GM12878 (cell line): ENCODE measurements around the gene KCNN3. TPM values are rescaled to one million over a fixed set of nuclear protein-coding genes. Genes with fewer than 3 reads are reported as not detected.

ENCODE experiments used
- BHLHE40 ChIP-seq, 2 experiments: fragments of 450-650 bp in 1 of 2; IDR thresholded peaks; 2 replicates each; pipeline ENCODE4 v1.6.1; 2011 to 2017; ENCODE audit warnings: low read depth in 2 of 2, borderline replicate concordance in 1 of 2, improper control_type of control experiment in 1 of 2, low read length in 1 of 2, mild to moderate bottlenecking in 1 of 2
- CBX5 ChIP-seq: sonication (generic); IDR thresholded peaks from 2 replicates; pipeline ENCODE4 v1.6.1; 2016; ENCODE audit warnings: low read depth, moderate library complexity, mild to moderate bottlenecking, inconsistent platforms
- CHD4 ChIP-seq: fragments of 200-600 bp; sonication (generic); IDR thresholded peaks from 2 replicates; pipeline ENCODE4 v1.6.1; 2016; ENCODE audit warnings: mild to moderate bottlenecking
- HDGF ChIP-seq: fragments of 450-650 bp; IDR thresholded peaks from 2 replicates; pipeline ENCODE4 v1.6.1; 2016; ENCODE audit warnings: antibody characterized with exemption
- IKZF1 ChIP-seq: fragments of 450-650 bp; conservative IDR thresholded peaks from 2 replicates; pipeline ENCODE4 v1.6.1; 2017; ENCODE audit warnings: antibody characterized with exemption, mild to moderate bottlenecking
- IKZF2 ChIP-seq, 2 experiments: fragments of 450-650 bp; IDR thresholded peaks; 2 replicates each; pipeline ENCODE4 v1.6.1; 2017; ENCODE audit warnings: mild to moderate bottlenecking in 2 of 2, moderate library complexity in 2 of 2
- KDM1A ChIP-seq: fragments of 200-600 bp; sonication (generic); IDR thresholded peaks from 2 replicates; pipeline ENCODE4 v1.6.1; 2016; ENCODE audit warnings: borderline replicate concordance
- NFXL1 ChIP-seq: fragments of 450-650 bp; IDR thresholded peaks from 2 replicates; pipeline ENCODE4 v1.6.1; 2017; ENCODE audit warnings: antibody characterized with exemption, mild to moderate bottlenecking, borderline replicate concordance
- NR2C2 ChIP-seq: IDR thresholded peaks from 2 replicates; pipeline ENCODE4 v1.6.1; 2011; ENCODE audit warnings: borderline replicate concordance, low read depth; ENCODE audit not compliant: control insufficient read depth, insufficient read length
- NRF1 ChIP-seq: conservative IDR thresholded peaks from 2 replicates; pipeline ENCODE4 v1.6.1; 2011; ENCODE audit warnings: mild to moderate bottlenecking, low read depth, low read length, improper control_type of control experiment
- PAX5 ChIP-seq: IDR thresholded peaks from 2 replicates; pipeline ENCODE4 v1.6.1; 2011; ENCODE audit warnings: low read depth, low read length, borderline replicate concordance
- PML ChIP-seq: IDR thresholded peaks from 2 replicates; pipeline ENCODE4 v1.6.1; 2012; ENCODE audit warnings: low read length, inconsistent platforms
- SPI1 ChIP-seq: IDR thresholded peaks from 2 replicates; pipeline ENCODE4 v1.6.1; 2011; ENCODE audit warnings: low read depth, mild to moderate bottlenecking, low read length, moderate library complexity, borderline replicate concordance; ENCODE audit not compliant: insufficient read depth
- TAF1 ChIP-seq: IDR thresholded peaks from 2 replicates; pipeline ENCODE4 v1.6.1; 2011; ENCODE audit warnings: mild to moderate bottlenecking, low read depth, low read length, borderline replicate concordance
- TCF12 ChIP-seq: IDR thresholded peaks from 2 replicates; pipeline ENCODE4 v1.6.1; 2011; ENCODE audit warnings: low read depth, mild to moderate bottlenecking, low read length
- WRNIP1 ChIP-seq: IDR thresholded peaks from 2 replicates; pipeline ENCODE4 v1.6.1; 2011; ENCODE audit warnings: low read depth, low read length, improper control_type of control experiment, borderline replicate concordance
- ZNF207 ChIP-seq: fragments of 450-650 bp; IDR thresholded peaks from 2 replicates; pipeline ENCODE4 v1.6.1; 2014; ENCODE audit warnings: antibody characterized with exemption, mild to moderate bottlenecking, borderline replicate concordance
- ZZZ3 ChIP-seq: IDR thresholded peaks from 2 replicates; pipeline ENCODE4 v1.6.1; 2011; ENCODE audit warnings: low read depth; ENCODE audit not compliant: control insufficient read depth, insufficient read length
- polyA plus RNA-seq, 11 experiments: library from polyadenylated mRNA; depleted of rRNA in 4 of 11; unstranded in 6 of 11; stranded (reverse) in 5 of 11; fragments of >200 nt; fragmentation: Nextera tagmentation in 4 of 11; fragmentation: Illumina TruSeq in 1 of 11; extraction: Ambion mirVana in 4 of 11; extraction: Trizol in 1 of 11; gene quantifications; 1 replicate in 1 of 11; 2 replicates in 10 of 11; pipeline versions ENCODE4 v1.2.1 to v1.2.3, GENCODE V29; 2011 to 2016; ENCODE audit warnings: inconsistent platforms in 2 of 11, missing spikeins in 2 of 11, low read depth in 1 of 11
- total RNA-seq, 4 experiments: library from RNA; depleted of rRNA in 3 of 4; stranded (reverse); fragments of >200 nt in 3 of 4; fragmentation: Illumina TruSeq in 1 of 4; extraction: Trizol in 1 of 4; gene quantifications; 2 replicates each; pipeline versions ENCODE4 v1.2.1 to v1.2.3, GENCODE V29; 2013 to 2021
- TF ChIP-seq, protein P1 (sequence below): fragments of 450-650 bp; formaldehyde crosslinking; IDR thresholded peaks from 2 replicates; pipeline ENCODE4 v1.4.0; 2020; ENCODE audit warnings: mild to moderate bottlenecking, moderate library complexity
- TF ChIP-seq, protein P2 (sequence below): fragments of 450-650 bp; IDR thresholded peaks from 2 replicates; pipeline ENCODE4 v1.6.1; 2017; ENCODE audit warnings: mild to moderate bottlenecking, moderate library complexity
- TF ChIP-seq, protein P3 (sequence below): fragments of 450-650 bp; IDR thresholded peaks from 2 replicates; pipeline ENCODE4 v1.6.1; 2016; ENCODE audit warnings: mild to moderate bottlenecking

KCNN3 gene
- total and polyA plus RNA-seq, 10 of the 15 experiments (the other 5 are each of a cell fraction or from before 2014, with no cell fraction given), result 3.5 to 26.4 (median 14.9) TPM

DNA sequence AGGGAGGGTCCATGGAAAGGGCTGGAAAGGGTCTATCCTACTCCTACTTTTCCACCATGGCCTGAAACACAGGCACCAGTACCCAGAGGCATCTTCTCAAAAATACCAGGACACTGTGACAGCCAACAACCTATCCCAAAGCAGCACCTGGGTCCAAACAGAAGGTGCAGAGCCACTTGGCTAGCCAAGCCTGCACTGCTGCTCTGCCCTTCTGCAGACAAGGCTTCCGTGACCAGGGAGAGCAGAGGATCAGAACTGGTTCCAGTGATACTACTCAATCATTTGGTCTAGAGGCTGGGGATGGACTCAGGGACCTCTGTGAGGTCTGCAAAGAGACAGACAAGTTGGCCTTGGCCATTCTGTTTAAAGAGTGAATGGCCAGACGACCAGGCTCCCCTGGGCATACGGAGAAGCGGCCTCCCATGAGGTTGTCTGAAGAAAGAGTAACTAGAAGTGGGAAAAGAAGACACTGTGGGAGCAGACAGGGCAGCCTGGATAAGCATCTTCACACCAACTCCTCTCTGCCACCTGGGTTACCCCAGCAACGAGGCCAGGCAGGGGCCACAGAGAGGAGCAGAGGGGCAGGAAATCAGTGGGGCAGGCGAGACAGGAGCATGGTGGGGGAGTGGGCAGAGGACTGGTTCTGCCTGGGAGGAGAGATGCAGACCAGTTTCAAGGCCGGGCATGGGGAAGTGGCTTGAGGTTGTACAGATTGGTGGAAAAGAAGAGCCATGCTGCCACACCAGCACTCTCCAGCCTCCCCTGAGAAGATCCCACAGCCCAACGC is 5.7 kb downstream of the KCNN3 start (continued):
- TF ChIP-seq IKZF2 (IDR thresholded peaks at IDR 0.05), result peak in 1 of 2 experiments; percentile 9; a peak in 1 of 4 replicates
- TF ChIP-seq, protein P1, sequence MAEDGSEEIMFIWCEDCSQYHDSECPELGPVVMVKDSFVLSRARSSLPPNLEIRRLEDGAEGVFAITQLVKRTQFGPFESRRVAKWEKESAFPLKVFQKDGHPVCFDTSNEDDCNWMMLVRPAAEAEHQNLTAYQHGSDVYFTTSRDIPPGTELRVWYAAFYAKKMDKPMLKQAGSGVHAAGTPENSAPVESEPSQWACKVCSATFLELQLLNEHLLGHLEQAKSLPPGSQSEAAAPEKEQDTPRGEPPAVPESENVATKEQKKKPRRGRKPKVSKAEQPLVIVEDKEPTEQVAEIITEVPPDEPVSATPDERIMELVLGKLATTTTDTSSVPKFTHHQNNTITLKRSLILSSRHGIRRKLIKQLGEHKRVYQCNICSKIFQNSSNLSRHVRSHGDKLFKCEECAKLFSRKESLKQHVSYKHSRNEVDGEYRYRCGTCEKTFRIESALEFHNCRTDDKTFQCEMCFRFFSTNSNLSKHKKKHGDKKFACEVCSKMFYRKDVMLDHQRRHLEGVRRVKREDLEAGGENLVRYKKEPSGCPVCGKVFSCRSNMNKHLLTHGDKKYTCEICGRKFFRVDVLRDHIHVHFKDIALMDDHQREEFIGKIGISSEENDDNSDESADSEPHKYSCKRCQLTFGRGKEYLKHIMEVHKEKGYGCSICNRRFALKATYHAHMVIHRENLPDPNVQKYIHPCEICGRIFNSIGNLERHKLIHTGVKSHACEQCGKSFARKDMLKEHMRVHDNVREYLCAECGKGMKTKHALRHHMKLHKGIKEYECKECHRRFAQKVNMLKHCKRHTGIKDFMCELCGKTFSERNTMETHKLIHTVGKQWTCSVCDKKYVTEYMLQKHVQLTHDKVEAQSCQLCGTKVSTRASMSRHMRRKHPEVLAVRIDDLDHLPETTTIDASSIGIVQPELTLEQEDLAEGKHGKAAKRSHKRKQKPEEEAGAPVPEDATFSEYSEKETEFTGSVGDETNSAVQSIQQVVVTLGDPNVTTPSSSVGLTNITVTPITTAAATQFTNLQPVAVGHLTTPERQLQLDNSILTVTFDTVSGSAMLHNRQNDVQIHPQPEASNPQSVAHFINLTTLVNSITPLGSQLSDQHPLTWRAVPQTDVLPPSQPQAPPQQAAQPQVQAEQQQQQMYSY (CRISPR knock-in tag), result no peak
- 0 out of 2 replicates have a peak, but pooled peaks have one; percentile 2 for TF ChIP-seq TCF12
- TF ChIP-seq, protein P2, sequence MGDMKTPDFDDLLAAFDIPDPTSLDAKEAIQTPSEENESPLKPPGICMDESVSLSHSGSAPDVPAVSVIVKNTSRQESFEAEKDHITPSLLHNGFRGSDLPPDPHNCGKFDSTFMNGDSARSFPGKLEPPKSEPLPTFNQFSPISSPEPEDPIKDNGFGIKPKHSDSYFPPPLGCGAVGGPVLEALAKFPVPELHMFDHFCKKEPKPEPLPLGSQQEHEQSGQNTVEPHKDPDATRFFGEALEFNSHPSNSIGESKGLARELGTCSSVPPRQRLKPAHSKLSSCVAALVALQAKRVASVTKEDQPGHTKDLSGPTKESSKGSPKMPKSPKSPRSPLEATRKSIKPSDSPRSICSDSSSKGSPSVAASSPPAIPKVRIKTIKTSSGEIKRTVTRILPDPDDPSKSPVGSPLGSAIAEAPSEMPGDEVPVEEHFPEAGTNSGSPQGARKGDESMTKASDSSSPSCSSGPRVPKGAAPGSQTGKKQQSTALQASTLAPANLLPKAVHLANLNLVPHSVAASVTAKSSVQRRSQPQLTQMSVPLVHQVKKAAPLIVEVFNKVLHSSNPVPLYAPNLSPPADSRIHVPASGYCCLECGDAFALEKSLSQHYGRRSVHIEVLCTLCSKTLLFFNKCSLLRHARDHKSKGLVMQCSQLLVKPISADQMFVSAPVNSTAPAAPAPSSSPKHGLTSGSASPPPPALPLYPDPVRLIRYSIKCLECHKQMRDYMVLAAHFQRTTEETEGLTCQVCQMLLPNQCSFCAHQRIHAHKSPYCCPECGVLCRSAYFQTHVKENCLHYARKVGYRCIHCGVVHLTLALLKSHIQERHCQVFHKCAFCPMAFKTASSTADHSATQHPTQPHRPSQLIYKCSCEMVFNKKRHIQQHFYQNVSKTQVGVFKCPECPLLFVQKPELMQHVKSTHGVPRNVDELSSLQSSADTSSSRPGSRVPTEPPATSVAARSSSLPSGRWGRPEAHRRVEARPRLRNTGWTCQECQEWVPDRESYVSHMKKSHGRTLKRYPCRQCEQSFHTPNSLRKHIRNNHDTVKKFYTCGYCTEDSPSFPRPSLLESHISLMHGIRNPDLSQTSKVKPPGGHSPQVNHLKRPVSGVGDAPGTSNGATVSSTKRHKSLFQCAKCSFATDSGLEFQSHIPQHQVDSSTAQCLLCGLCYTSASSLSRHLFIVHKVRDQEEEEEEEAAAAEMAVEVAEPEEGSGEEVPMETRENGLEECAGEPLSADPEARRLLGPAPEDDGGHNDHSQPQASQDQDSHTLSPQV, result no peak
- no peak for TF ChIP-seq NR2C2
- TF ChIP-seq PML, result no peak
- peak; percentile 31; the same call in 1 of the 2 replicates for TF ChIP-seq SPI1
- no peak for TF ChIP-seq ZZZ3
- no peak for TF ChIP-seq CBX5
- no peak for TF ChIP-seq CHD4
- no peak for TF ChIP-seq HDGF
- TF ChIP-seq ZNF207, result 0 out of 2 replicates have a peak, but pooled peaks have one; percentile 13
- TF ChIP-seq KDM1A, result no peak
- TF ChIP-seq NRF1, result no peak
- TF ChIP-seq BHLHE40 (IDR thresholded peaks at IDR 0.05; ENCODE audit: borderline replicate concordance in 1 of 2, low read depth in 2 of 2, low read length in 1 of 2), result no peak
- TF ChIP-seq, protein P3, sequence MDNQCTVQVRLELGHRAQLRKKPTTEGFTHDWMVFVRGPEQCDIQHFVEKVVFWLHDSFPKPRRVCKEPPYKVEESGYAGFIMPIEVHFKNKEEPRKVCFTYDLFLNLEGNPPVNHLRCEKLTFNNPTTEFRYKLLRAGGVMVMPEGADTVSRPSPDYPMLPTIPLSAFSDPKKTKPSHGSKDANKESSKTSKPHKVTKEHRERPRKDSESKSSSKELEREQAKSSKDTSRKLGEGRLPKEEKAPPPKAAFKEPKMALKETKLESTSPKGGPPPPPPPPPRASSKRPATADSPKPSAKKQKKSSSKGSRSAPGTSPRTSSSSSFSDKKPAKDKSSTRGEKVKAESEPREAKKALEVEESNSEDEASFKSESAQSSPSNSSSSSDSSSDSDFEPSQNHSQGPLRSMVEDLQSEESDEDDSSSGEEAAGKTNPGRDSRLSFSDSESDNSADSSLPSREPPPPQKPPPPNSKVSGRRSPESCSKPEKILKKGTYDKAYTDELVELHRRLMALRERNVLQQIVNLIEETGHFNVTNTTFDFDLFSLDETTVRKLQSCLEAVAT, result no peak
- no peak for TF ChIP-seq NFXL1
- TF ChIP-seq TAF1, result no peak
- 0 out of 2 replicates have a peak, but pooled peaks have one; percentile 40 for TF ChIP-seq PAX5
- TF ChIP-seq IKZF1, result no peak; the same call in 1 of the 2 replicates
- no peak for TF ChIP-seq WRNIP1
